GM18873 (cell line): ENCODE measurements around the gene ADAMTS13.
A peak's percentile ranks its signal among the peaks of the same experiment; 100 is the strongest.
"Not testable (repeated sequence)": the region's sequence is repeated elsewhere in the genome, so short reads cannot be mapped to it uniquely, and the experiment has no call there.

Experiments used
- ATAC-seq: cut with Tn5 transposase; IDR thresholded peaks from one replicate; pipeline ENCODE4 v1.9.1; 2021; ENCODE audit warnings: mild to moderate bottlenecking, moderate library complexity, moderate number of reproducible peaks; ENCODE audit not compliant: unreplicated experiment, low FRiP score

ADAMTS13 gene

DNA sequence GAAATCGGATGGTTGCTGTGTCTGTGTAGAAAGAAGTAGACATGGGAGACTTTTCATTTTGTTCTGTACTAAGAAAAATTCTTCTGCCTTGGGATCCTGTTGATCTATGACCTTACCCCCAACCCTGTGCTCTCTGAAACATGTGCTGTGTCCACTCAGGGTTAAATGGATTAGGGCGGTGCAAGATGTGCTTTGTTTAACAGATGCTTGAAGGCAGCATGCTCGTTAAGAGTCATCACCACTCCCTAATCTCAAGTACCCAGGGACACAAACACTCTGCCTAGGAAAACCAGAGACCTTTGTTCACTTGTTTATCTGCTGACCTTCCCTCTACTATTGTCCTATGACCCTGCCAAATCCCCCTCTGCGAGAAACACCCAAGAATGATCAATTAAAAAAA lies 30.7 kb upstream of the ADAMTS13 start:
- ATAC-seq: not testable (repeated sequence)

DNA sequence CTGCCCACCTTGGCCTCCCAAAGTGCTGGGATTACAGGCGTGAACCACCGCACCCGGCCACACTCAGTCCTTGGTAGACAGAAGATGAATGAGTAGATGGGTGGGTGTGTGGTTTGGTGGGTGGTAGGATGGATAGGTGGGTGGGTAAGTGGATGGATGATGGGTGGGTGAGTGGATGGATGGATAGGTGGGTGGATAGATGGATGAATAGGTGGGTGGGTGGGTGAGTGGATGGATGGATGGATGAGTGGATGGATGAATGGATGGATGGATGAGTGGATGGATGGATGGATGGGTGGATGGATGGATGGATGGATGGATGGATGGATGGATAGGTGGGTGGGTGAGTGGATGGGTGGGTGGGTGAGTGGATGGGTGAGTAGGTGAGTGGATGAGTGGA lies 29.9 kb upstream of the ADAMTS13 start:
- ATAC-seq: not testable (repeated sequence)

- ATAC-seq: no peak
Measured at GRCh38 chr9:133393399-133393798, 28.8 kb upstream of the ADAMTS13 start.

GRCh38 chr9:133394687-133395271 lies 27.4 kb upstream of the ADAMTS13 start:
- no peak for ATAC-seq

- ATAC-seq: no peak
Measured at GRCh38 chr9:133396952-133397351, 25.2 kb upstream of the ADAMTS13 start.

DNA sequence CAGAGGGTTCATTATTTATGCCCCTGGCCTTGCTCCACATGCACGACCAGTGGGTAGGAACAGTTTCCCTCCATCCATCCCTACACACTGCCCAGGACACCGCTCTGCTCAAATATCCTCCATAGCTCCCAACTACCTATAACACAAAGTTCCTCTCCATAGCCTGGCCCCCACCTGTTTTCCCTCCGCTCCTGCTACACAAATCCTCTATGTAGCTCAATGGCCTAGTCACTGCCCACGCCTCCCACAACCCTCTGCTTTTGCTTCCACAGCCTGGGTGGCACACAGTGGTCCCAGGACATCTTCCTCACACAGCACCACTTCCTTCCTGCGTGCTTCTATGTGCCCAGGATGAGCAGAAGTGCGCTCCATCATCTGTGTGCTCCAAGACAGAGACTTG lies 24.8 kb upstream of the ADAMTS13 start:
- no peak for ATAC-seq

DNA sequence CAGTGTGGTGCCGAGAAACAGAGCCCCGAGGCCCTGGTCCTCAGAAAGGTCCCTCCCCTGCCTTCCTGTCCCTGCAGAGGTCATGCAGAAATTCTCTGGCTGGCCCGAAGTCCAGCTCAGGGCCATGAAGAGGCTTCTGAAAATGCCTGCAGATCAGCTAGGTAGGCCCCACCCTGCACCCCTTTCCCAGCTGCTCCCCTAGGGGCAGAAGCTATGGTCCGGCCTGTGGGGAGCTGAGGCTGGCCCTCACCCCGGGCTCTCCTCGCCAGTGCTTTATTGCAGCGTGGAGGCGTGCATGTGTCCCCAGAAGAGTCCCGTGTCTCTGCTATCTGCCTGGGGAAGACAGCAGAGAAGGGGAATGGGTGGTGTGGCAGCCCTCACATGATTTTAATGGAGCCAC lies 24.3 kb upstream of the ADAMTS13 start:
- no peak for ATAC-seq

- no peak for ATAC-seq
Measured at GRCh38 chr9:133400292-133400691, 21.9 kb upstream of the ADAMTS13 start.

DNA sequence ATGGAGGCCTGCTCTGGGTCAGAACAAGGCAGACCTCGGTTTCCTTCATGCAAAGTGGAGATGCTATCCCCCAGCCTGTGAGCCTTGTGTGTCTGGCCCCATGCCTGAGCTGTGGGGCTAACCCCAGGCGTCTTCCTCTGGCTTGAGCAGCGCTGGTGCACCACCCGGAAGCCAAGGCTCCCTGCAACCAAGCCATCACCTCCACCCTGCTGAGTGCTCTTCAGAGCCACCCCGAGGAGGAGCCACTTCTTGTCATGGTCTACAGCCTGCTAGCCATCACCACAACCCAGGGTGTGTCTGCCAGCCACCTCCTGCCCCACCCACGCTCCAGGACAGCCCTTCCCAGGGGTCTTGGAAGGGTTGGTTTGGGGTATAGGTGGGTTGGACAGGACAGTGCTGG lies 20.6 kb upstream of the ADAMTS13 start:
- ATAC-seq: no peak

GRCh38 chr9:133402689-133403088 lies 19.5 kb upstream of the ADAMTS13 start:
- no peak for ATAC-seq

- ATAC-seq: no peak
Measured at GRCh38 chr9:133403766-133404453, 18.3 kb upstream of the ADAMTS13 start.

- no peak for ATAC-seq
Measured at GRCh38 chr9:133404454-133405002, 17.6 kb upstream of the ADAMTS13 start.

DNA sequence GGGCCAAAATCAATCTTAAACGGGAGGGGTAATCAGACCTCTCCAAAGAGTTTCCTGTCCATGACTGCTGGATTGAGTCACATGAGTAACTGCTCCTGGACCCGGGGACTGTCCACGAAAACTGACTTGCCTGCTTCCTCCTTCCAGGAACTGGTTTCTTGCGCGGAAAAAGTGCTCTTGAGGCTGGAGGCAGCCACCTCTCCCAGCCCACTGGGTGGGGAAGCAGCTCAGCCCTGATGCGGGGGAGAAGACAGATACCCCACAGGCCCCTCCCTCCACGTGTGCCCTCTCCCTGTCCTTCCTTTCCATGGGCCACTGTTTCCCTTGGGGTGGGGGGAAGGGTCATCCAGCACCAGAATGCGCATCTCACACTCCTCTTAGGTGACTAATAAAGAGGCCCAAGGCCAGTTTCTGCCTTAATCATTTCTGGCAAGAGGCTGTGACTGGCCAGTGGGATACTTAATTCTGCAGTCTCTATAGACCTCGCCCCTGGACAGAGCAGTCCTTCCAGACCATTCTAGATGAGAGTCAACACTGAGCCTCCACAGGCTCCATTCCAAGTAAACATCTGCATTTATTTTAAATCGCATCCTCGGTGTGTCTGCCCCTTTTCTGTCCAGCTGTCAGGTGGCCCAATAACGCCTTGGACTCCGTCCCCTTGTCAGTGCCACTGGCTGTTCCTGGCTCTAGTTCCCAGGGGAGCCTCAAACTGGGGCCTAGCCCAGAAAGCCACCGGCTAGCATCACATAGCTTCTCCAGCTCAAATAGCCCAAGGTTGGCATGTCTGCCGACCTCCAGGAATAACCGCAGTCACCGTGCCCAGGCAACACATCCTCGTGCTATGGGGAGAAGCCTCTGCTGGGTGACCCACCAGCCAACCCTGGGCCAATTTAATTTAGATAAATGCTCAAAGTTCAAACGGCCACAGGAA lies 16.4 kb upstream of the ADAMTS13 start:
- ATAC-seq: no peak

- ATAC-seq: peak; percentile 49
Measured at GRCh38 chr9:133406480-133407307, 15.5 kb upstream of the ADAMTS13 start.

DNA sequence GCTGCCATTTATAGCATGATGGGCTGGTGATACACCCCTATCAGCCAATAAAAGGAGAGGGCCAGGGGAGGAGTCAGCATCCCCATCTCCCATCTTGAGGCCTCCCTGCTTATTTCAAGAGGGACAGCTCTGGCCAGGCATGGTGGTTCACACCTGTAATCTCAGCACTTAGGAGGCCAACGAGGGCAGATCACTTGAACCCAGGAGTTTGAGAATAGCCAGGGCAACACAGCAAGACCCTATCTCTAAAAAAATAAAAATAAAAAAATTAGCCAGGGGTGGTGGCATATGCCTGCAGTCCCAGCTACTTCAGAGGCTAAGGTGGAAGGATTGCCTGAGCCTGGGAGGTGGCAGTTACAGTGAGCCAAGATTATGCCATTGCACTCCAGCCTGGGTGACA lies 14.1 kb upstream of the ADAMTS13 start:
- ATAC-seq: no peak

DNA sequence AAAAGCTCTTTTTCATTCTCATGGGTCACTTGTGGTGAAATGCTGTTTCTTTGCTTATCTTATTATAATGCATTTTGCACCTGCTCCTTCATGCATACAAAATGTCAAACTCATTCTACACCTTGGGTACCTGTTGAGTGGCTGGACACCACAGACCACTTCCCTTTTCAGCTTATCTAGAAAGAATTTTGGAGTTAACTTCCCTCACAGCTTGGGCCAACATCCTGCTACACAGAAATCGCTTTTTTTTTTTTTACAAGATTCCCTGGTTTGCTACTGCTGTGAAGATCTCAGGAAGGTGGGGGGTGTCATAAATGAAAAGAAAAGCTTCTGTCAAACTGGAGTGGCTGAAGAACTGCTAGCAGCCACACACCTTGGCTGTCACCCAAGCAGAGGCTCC lies 7.0 kb upstream of the ADAMTS13 start:
- no peak for ATAC-seq

- ATAC-seq: peak; percentile 49
Measured at GRCh38 chr9:133417541-133418461, 4.4 kb upstream of the ADAMTS13 start, which contains the start of gene REXO4. Gene REXO4 (minus strand): TSS chr9:133418010. CDS start chr9:133417844, 166 bp downstream.

DNA sequence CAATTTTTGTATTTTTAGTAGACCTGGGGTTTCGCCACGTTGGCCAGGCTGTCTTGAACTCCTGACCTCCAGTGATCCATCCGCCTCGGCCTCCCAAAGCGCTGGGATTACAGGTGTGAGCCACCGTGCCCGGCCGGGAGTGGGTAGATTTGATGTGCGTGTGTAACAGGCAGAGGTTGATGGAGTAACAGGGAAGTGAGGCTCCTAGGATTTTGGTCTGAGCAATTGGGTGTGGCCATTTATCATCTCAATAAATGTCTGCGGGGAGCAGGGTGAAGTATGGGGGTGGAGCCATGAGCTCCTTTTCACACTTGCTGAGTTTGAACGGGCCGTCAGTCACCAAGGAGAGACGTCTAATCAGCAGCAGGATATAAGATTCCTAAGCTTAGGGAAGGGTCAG lies 3.2 kb upstream of the ADAMTS13 start:
- ATAC-seq: no peak

GRCh38 chr9:133420392-133420827 lies 1.8 kb upstream of the ADAMTS13 start:
- ATAC-seq: no peak
